Keratinocyte (primary cell): Measurements from ENCODE around the gene C21orf58.

Experiments used
- EZH2 ChIP-seq: IDR thresholded peaks from one replicate; pipeline ENCODE4 v1.6.1; 2012; ENCODE audit warnings: inconsistent platforms, mild to moderate bottlenecking, low read length, moderate library complexity
- TF ChIP-seq, protein P1 (sequence below), 3 experiments: IDR thresholded peaks in 1 of 3; conservative IDR thresholded peaks in 1 of 3; optimal IDR thresholded peaks in 1 of 3; 2 replicates in 2 of 3; 3 replicates in 1 of 3; pipeline versions ENCODE3 to v1.5.1; 2011; ENCODE audit warnings: low read length in 3 of 3, mild to moderate bottlenecking in 3 of 3, moderate library complexity in 2 of 3, control low read depth in 1 of 3, inconsistent platforms in 1 of 3; ENCODE audit not compliant: insufficient read depth in 2 of 3; ENCODE audit errors: extremely low read depth in 1 of 3

DNA sequence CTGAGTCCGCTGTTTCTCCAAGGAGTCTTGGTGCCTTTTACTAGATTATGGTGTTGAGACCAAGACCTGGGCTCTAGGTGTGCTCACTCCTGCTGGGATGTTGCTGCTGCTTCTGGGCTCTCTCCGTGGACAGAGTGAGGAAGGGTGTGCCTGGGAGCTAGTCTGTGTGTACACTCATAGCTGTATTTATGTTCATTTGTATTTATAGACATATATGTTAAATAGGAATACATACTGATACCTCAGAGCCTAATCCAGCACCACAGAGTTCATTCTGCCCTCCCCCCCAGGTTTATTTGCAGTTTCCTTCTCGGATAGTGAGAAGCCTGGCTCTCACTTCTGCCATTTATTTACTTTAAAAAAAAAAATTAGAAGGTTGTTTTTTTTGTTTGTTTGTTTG, 12.9 kb upstream of the C21orf58 start:
- TF ChIP-seq EZH2: no peak
- TF ChIP-seq, protein P1, sequence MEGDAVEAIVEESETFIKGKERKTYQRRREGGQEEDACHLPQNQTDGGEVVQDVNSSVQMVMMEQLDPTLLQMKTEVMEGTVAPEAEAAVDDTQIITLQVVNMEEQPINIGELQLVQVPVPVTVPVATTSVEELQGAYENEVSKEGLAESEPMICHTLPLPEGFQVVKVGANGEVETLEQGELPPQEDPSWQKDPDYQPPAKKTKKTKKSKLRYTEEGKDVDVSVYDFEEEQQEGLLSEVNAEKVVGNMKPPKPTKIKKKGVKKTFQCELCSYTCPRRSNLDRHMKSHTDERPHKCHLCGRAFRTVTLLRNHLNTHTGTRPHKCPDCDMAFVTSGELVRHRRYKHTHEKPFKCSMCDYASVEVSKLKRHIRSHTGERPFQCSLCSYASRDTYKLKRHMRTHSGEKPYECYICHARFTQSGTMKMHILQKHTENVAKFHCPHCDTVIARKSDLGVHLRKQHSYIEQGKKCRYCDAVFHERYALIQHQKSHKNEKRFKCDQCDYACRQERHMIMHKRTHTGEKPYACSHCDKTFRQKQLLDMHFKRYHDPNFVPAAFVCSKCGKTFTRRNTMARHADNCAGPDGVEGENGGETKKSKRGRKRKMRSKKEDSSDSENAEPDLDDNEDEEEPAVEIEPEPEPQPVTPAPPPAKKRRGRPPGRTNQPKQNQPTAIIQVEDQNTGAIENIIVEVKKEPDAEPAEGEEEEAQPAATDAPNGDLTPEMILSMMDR (optimal IDR thresholded peaks at IDR 0.05 in 1 of 3, IDR thresholded peaks at IDR 0.05 in 1 of 3, conservative IDR thresholded peaks at IDR 0.05 in 1 of 3; ENCODE audit: extremely low read depth in 1 of 3, insufficient read depth in 2 of 3, low read length in 3 of 3): no peak
